SK-N-SH (cell line): ENCODE data around the gene NID1. TPM values are rescaled to one million over a fixed set of nuclear protein-coding genes. Genes with fewer than 3 reads are reported as not detected.

Experiments
- CTCF ChIA-PET: fragments of 300-600, 350-600 bp; formaldehyde crosslinking; extraction: SDS; loops from one replicate; lab custom pipeline; 2021; lab: Yijun Ruan, JAX
- POLR2A ChIA-PET: fragments of 350-600 bp; sonication (Branson Sonifier 250); formaldehyde crosslinking; extraction: SDS; loops from one replicate; lab custom pipeline; 2020; ENCODE audit warnings: antibody characterized with exemption, inconsistent platforms; lab: Yijun Ruan, JAX
- DNase-seq: peaks from one replicate; pipeline ENCODE4 v3.0.0; 2012
- H2AFZ ChIP-seq: fragments of 200-600 bp; sonication (generic); 2 replicates; pipeline ENCODE4 v1.8.1; 2016; ENCODE audit warnings: antibody characterized with exemption, mild to moderate bottlenecking, low read depth
- H3F3A ChIP-seq: fragments of 200-600 bp; sonication (generic); replicated peaks from 2 replicates; pipeline ENCODE3; 2016; ENCODE audit warnings: antibody characterized with exemption, mild to moderate bottlenecking; ENCODE audit not compliant: insufficient read depth
- H3K27ac ChIP-seq, 2 experiments: fragments of 200-500 bp in 1 of 2; fragments of 200-600 bp in 1 of 2; sonication (Bioruptor generic) in 1 of 2; sonication (generic), shearing (Covaris generic) in 1 of 2; 2 replicates each; pipeline versions ENCODE4 v1.5.1 to v1.6.1; 2014 to 2016; ENCODE audit warnings: low read depth in 2 of 2, inconsistent platforms in 1 of 2, low read length in 1 of 2, mild to moderate bottlenecking in 1 of 2, mixed read lengths in 1 of 2
- H3K27me3 ChIP-seq: fragments of 200-600 bp; sonication (generic), shearing (Covaris generic); 2 replicates; pipeline ENCODE4 v1.6.1; 2016; ENCODE audit warnings: mixed run types; ENCODE audit not compliant: insufficient read depth
- H3K36me3 ChIP-seq, 2 experiments: fragments of 200-500 bp in 1 of 2; fragments of 200-600 bp in 1 of 2; sonication (Bioruptor generic) in 1 of 2; sonication (generic) in 1 of 2; replicated peaks in 1 of 2; 2 replicates each; pipeline versions ENCODE3 to v1.5.1; 2014 to 2016; ENCODE audit warnings: low read length in 1 of 2, mild to moderate bottlenecking in 1 of 2; ENCODE audit not compliant: insufficient read depth in 2 of 2, control insufficient read depth in 1 of 2
- H3K4me1 ChIP-seq, 2 experiments: fragments of 200-500 bp in 1 of 2; fragments of 200-600 bp in 1 of 2; sonication (Bioruptor generic) in 1 of 2; sonication (generic), shearing (Covaris generic) in 1 of 2; 2 replicates each; pipeline versions ENCODE4 v1.5.1 to v1.6.1; 2014 to 2016; ENCODE audit warnings: low read depth in 1 of 2, low read length in 1 of 2, mixed run types in 1 of 2; ENCODE audit not compliant: insufficient read depth in 2 of 2, control insufficient read depth in 1 of 2
- H3K4me2 ChIP-seq: fragments of 200-600 bp; sonication (generic), shearing (Covaris generic); 2 replicates; pipeline ENCODE4 v1.6.1; 2017; ENCODE audit warnings: mixed run types
- H3K4me3 ChIP-seq, 2 experiments: fragments of 200-500 bp in 1 of 2; fragments of 200-600 bp in 1 of 2; sonication (Bioruptor generic) in 1 of 2; sonication (generic), shearing (Covaris generic) in 1 of 2; 2 replicates each; pipeline versions ENCODE4 v1.5.1 to v1.8.1; 2014 to 2016; ENCODE audit warnings: low read depth in 2 of 2, inconsistent platforms in 1 of 2, low read length in 1 of 2, mild to moderate bottlenecking in 1 of 2, mixed read lengths in 1 of 2, moderate library complexity in 1 of 2
- H3K79me2 ChIP-seq: fragments of 200-600 bp; sonication (generic); 2 replicates; pipeline ENCODE4 v1.8.1; 2017; ENCODE audit warnings: mild to moderate bottlenecking; ENCODE audit not compliant: insufficient read depth
- H3K9ac ChIP-seq: fragments of 200-600 bp; sonication (generic); 2 replicates; pipeline ENCODE4 v1.6.1; 2017; ENCODE audit warnings: mixed run types
- H3K9me2 ChIP-seq: fragments of 200-600 bp; sonication (generic); 2 replicates; pipeline ENCODE4 v1.6.1; 2017; ENCODE audit warnings: mixed run types
- H3K9me3 ChIP-seq: fragments of 200-600 bp; sonication (generic); 2 replicates; pipeline ENCODE4 v1.6.1; 2017; ENCODE audit warnings: mixed run types, mild to moderate bottlenecking, moderate library complexity
- H4K20me1 ChIP-seq: fragments of 200-600 bp; sonication (generic); 2 replicates; pipeline ENCODE4 v1.6.1; 2017; ENCODE audit warnings: mild to moderate bottlenecking, mixed run types; ENCODE audit not compliant: insufficient read depth
- CTCF ChIP-seq: fragments of 200-600 bp; sonication (generic); IDR thresholded peaks from 2 replicates; pipeline ENCODE4 v1.6.1; 2017; ENCODE audit warnings: antibody characterized with exemption, mild to moderate bottlenecking, moderate library complexity
- ELF1 ChIP-seq: IDR thresholded peaks from 2 replicates; pipeline ENCODE4 v1.4.0; 2012
- EZH2phosphoT487 ChIP-seq: fragments of 200-600 bp; sonication (generic); IDR thresholded peaks from 2 replicates; pipeline ENCODE4 v1.6.1; 2017; ENCODE audit warnings: low read depth, mixed run types, mild to moderate bottlenecking, antibody characterized with exemption, moderate library complexity, borderline replicate concordance
- FOSL2 ChIP-seq: IDR thresholded peaks from 2 replicates; pipeline ENCODE4 v1.4.0; 2012; ENCODE audit warnings: low read depth, mild to moderate bottlenecking, moderate library complexity, borderline replicate concordance
- FOXM1 ChIP-seq: IDR thresholded peaks from 2 replicates; pipeline ENCODE4 v1.4.0; 2012; ENCODE audit warnings: low read depth, mild to moderate bottlenecking
- IRF3 ChIP-seq: fragments of 150-350 bp; IDR thresholded peaks from 2 replicates; pipeline ENCODE4 v1.6.1; 2016; ENCODE audit warnings: mild to moderate bottlenecking, low read depth, low read length
- MXI1 ChIP-seq: IDR thresholded peaks from 2 replicates; pipeline ENCODE4 v1.6.1; 2012; ENCODE audit warnings: mild to moderate bottlenecking, low read depth, low read length, improper control_type of control experiment
- NFIC ChIP-seq: IDR thresholded peaks from 2 replicates; pipeline ENCODE4 v1.4.0; 2012; ENCODE audit warnings: borderline replicate concordance
- POLR2AphosphoS5 ChIP-seq: IDR thresholded peaks from 2 replicates; pipeline ENCODE4 v1.6.1; 2012; ENCODE audit warnings: low read depth, low read length
- RAD21 ChIP-seq: IDR thresholded peaks from 2 replicates; pipeline ENCODE4 v1.6.1; 2012; ENCODE audit warnings: mild to moderate bottlenecking, low read length
- REST ChIP-seq: IDR thresholded peaks from 2 replicates; pipeline ENCODE4 v1.6.1; 2012; ENCODE audit warnings: mild to moderate bottlenecking, low read depth, low read length, moderate library complexity
- RFX5 ChIP-seq: IDR thresholded peaks from 2 replicates; pipeline ENCODE4 v1.6.1; 2012; ENCODE audit warnings: mild to moderate bottlenecking, improper control_type of control experiment, low read length
- SIN3A ChIP-seq: IDR thresholded peaks from 2 replicates; pipeline ENCODE4 v1.6.1; 2012; ENCODE audit warnings: low read depth, mild to moderate bottlenecking, low read length, moderate library complexity, borderline replicate concordance
- SMC3 ChIP-seq: IDR thresholded peaks from 2 replicates; pipeline ENCODE4 v1.6.1; 2012; ENCODE audit warnings: low read depth, low read length, improper control_type of control experiment
- TAF1 ChIP-seq: IDR thresholded peaks from 2 replicates; pipeline ENCODE4 v1.6.1; 2012; ENCODE audit warnings: low read depth, mild to moderate bottlenecking, low read length, moderate library complexity, borderline replicate concordance
- TCF12 ChIP-seq: IDR thresholded peaks from 2 replicates; pipeline ENCODE4 v1.4.0; 2012
- WGBS: methylation state at CpG from one replicate; pipeline ENCODE4 v1.1.6; 2017; ENCODE audit warnings: low lambda C conversion rate; 5-methylcytosine and 5-hydroxymethylcytosine counted together
- polyA plus RNA-seq, 3 experiments: library from polyadenylated mRNA; depleted of rRNA; stranded (reverse); fragments of >200 nt; gene quantifications; 2 replicates each; pipeline ENCODE4 v1.2.3, GENCODE V29; 2012

The NID1 gene
- polyA plus RNA-seq, 1 of the 3 experiments (the other 2 are of a cell fraction), result 74.3 TPM

- no peak overlapping the region for H3K4me2 ChIP-seq
- H3K9ac ChIP-seq, result no peak overlapping the region
- no peaks in the 10 kb centered on the region for H3K9me3 ChIP-seq
- no peak for TF ChIP-seq RFX5
- TF ChIP-seq REST, result no peak
- no peak for TF ChIP-seq FOXM1
- no peak for TF ChIP-seq CTCF
- no peak for TF ChIP-seq FOSL2
- TF ChIP-seq MXI1, result no peak
- no peaks in the 10 kb centered on the region for H3K27me3 ChIP-seq
- H2AFZ ChIP-seq, result no peak overlapping the region
- no peak overlapping the region for H3K4me3 ChIP-seq
- POLR2A ChIA-PET, result no interaction called here
- 96% methylated on average over 6 of the region's 6 CpGs for WGBS
- H3K27ac ChIP-seq, result no peak overlapping the region
- no peaks in the 10 kb centered on the region for H3K79me2 ChIP-seq
- no peak for DNase-seq
- CTCF ChIA-PET, result interaction anchor here (1.0 to 2.3 kb wide), 2 partner anchors 31 to 74 kb away, joined by 3 to 10 read pairs; partner anchors contain the start of gene LYST
- peaks cover 3% of the 10 kb centered on the region for H3F3A ChIP-seq
- H3K36me3 ChIP-seq, result no peaks in the 10 kb centered on the region
- H4K20me1 ChIP-seq, result no peaks in the 10 kb centered on the region
- H3K9me2 ChIP-seq, result no peaks in the 10 kb centered on the region
- no peaks in the 10 kb centered on the region for H3K4me1 ChIP-seq
Measured at GRCh38 chr1:235940285-235940684, 124.6 kb downstream of the NID1 start.

GRCh38 chr1:235939480-235939775, 125.5 kb downstream of the NID1 start:
- no peaks in the 10 kb centered on the region for H3K36me3 ChIP-seq
- 44% methylated on average over 1 of the region's 1 CpG for WGBS
- DNase-seq, result no peak
- H2AFZ ChIP-seq, result no peak overlapping the region
- CTCF ChIA-PET, result interaction anchor here (0.5 to 2.3 kb wide), 2 partner anchors 19 to 32 kb away, joined by 4 to 10 read pairs; no protein-coding TSS in a partner anchor
- no peaks in the 10 kb centered on the region for H3K9me3 ChIP-seq
- no peaks in the 10 kb centered on the region for H3K4me1 ChIP-seq
- H3F3A ChIP-seq, result peaks cover 3% of the 10 kb centered on the region
- TF ChIP-seq SMC3 (no peak), RAD21 (no peak), FOSL2 (no peak), TAF1 (no peak), MXI1 (no peak), SIN3A (no peak), POLR2AphosphoS5 (no peak), IRF3 (no peak), NFIC (no peak), TCF12 (no peak), ELF1 (no peak), EZH2phosphoT487 (no peak)
- TF ChIP-seq, all 33 proteins: peak for 0
- H3K27ac ChIP-seq, result no peak overlapping the region
- H3K9me2 ChIP-seq, result no peaks in the 10 kb centered on the region
- POLR2A ChIA-PET, result no interaction called here
- H3K4me3 ChIP-seq, result no peak overlapping the region
- H3K27me3 ChIP-seq, result no peaks in the 10 kb centered on the region
- H4K20me1 ChIP-seq, result no peaks in the 10 kb centered on the region
- no peaks in the 10 kb centered on the region for H3K79me2 ChIP-seq
- no peak overlapping the region for H3K9ac ChIP-seq
- H3K4me2 ChIP-seq, result no peak overlapping the region
